Measurements from ENCODE around the gene PTPRB. TPM values are rescaled to one million over a fixed set of nuclear protein-coding genes. Genes with fewer than 3 reads are reported as not detected.

Gene PTPRB
- total RNA-seq, 4 donors from 2014 or later = 2.0 to 15.9 (median 8.0) TPM

DNA sequence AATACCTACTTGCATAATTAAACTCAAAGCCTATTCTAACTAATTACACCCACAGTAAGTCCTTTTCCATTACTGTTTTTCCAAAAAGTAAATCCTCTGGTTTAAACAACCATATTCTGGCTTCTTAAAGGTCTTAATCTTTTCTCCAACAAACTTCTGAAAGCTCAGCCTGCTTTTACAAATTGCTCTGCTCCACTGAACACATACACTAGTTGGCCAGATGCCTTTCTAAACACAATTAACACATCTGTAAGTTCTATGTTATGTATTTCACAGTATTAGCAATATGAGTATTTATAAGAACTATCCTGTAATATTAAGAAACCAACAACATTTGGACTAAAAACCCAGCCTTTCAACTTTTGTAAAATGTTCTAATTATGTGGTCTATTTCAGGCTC, 30.1 kb downstream of the PTPRB start:
- Histone ChIP-seq H3K4me1 (peaks cover 11% of the 10 kb centered on the region), H3K27ac (no peak overlapping the region), H3K4me3 (peak overlapping the region; percentile 62), H3K27me3 (no peaks in the 10 kb centered on the region), H3K36me3 (no peaks in the 10 kb centered on the region), H3K9me3 (no peaks in the 10 kb centered on the region)
- TF ChIP-seq, protein P1, sequence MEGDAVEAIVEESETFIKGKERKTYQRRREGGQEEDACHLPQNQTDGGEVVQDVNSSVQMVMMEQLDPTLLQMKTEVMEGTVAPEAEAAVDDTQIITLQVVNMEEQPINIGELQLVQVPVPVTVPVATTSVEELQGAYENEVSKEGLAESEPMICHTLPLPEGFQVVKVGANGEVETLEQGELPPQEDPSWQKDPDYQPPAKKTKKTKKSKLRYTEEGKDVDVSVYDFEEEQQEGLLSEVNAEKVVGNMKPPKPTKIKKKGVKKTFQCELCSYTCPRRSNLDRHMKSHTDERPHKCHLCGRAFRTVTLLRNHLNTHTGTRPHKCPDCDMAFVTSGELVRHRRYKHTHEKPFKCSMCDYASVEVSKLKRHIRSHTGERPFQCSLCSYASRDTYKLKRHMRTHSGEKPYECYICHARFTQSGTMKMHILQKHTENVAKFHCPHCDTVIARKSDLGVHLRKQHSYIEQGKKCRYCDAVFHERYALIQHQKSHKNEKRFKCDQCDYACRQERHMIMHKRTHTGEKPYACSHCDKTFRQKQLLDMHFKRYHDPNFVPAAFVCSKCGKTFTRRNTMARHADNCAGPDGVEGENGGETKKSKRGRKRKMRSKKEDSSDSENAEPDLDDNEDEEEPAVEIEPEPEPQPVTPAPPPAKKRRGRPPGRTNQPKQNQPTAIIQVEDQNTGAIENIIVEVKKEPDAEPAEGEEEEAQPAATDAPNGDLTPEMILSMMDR (IDR thresholded peaks at IDR 0.05) = no peak
- TF ChIP-seq POLR2A (IDR thresholded peaks at IDR 0.05) = no peak
- no peak for DNase-seq (ENCODE audit: low spot score in 2 of 2)

DNA sequence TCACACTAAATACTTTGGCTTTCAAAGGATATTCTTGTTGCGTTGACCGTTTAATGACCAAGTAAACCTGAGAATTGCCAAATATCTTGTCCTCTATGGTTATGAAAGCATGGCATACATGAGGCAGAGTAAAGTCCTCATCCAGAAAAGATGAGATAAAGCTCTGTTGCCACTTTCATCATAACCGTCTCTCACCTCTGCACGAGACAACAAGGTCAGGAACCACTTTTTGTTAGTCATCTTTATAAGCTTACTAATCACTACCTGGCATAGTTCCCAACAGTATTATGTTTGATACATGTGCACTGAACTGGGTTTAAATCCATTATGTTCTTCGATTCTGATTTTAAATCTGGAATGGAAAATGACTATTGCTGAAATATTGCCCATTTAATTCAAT, 31.3 kb downstream of the PTPRB start:
- H3K4me3 ChIP-seq = peak overlapping the region; percentile 62
- no peaks in the 10 kb centered on the region for H3K27me3 ChIP-seq
- peaks cover 11% of the 10 kb centered on the region for H3K4me1 ChIP-seq
- DNase-seq (ENCODE audit: low spot score in 2 of 2) = no peak
- no peak overlapping the region for H3K27ac ChIP-seq
- H3K36me3 ChIP-seq = no peaks in the 10 kb centered on the region
- 63% methylated on average over 5 of the region's 5 CpGs for WGBS
- TF ChIP-seq EP300 (IDR thresholded peaks at IDR 0.05) (no peak), POLR2A (IDR thresholded peaks at IDR 0.05) (no peak), POLR2AphosphoS5 (IDR thresholded peaks at IDR 0.05) (no peak)
- TF ChIP-seq, protein P1 (IDR thresholded peaks at IDR 0.05) = no peak
- no peaks in the 10 kb centered on the region for H3K9me3 ChIP-seq

DNA sequence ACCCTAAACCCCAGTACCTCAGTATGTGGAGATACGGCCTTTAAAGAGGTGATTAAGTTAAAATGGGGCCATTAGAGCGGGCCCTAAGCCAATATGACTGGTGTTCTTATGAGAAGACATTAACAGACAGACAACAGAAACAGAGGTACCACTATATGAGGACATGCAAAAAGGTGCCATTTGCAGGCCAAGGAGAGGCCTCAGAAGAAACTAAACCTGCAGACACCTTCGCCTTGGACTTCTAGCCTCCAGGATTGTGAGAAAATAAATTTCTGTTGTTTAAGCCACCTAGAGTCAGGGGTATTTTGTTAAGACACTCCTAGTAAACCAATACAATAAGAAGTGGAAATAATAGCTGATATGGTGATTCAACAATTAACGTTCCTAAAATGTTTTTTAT, 32.6 kb downstream of the PTPRB start:
- H3K27me3 ChIP-seq = no peaks in the 10 kb centered on the region
- TF ChIP-seq EP300 (IDR thresholded peaks at IDR 0.05) (no peak), POLR2A (IDR thresholded peaks at IDR 0.05) (no peak), POLR2AphosphoS5 (IDR thresholded peaks at IDR 0.05) (no peak)
- TF ChIP-seq, protein P1 (IDR thresholded peaks at IDR 0.05) = no peak
- DNase-seq (ENCODE audit: low spot score in 2 of 2) = no peak
- no peaks in the 10 kb centered on the region for H3K36me3 ChIP-seq
- 89% methylated on average over 4 of the region's 4 CpGs for WGBS
- H3K4me1 ChIP-seq = peaks cover 5% of the 10 kb centered on the region
- no peak overlapping the region for H3K27ac ChIP-seq
- no peak overlapping the region for H3K4me3 ChIP-seq
- no peaks in the 10 kb centered on the region for H3K9me3 ChIP-seq

DNA sequence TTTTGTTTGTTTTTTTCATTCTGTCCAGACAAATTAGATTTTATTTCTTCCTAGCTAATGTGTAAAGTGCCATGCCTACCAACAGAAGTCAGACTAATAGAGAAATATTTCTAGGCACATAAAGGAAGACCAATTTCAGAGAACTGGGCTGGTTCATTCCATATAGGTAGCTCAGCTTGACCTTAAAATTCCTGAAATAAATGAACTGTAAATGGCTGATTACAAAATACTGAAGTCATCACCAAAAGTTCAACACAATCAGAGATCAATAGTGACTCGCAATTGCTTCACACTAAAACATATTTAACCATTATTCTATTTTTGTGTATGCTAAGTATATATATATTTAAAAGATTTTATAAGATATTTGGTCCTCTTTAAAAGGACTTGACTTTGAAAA, 34.2 kb downstream of the PTPRB start:
- TF ChIP-seq, protein P1 (IDR thresholded peaks at IDR 0.05) = no peak
- no peak for TF ChIP-seq POLR2A (IDR thresholded peaks at IDR 0.05)
- no peak for TF ChIP-seq POLR2AphosphoS5 (IDR thresholded peaks at IDR 0.05)
- no peak for TF ChIP-seq EP300 (IDR thresholded peaks at IDR 0.05)
- H3K4me3 ChIP-seq = no peak overlapping the region
- H3K36me3 ChIP-seq = no peaks in the 10 kb centered on the region
- 89% methylated on average over 1 of the region's 1 CpG for WGBS
- no peaks in the 10 kb centered on the region for H3K27me3 ChIP-seq
- H3K27ac ChIP-seq = no peak overlapping the region
- H3K4me1 ChIP-seq = no peaks in the 10 kb centered on the region
- no peaks in the 10 kb centered on the region for H3K9me3 ChIP-seq
- DNase-seq (ENCODE audit: low spot score in 2 of 2) = no peak

DNA sequence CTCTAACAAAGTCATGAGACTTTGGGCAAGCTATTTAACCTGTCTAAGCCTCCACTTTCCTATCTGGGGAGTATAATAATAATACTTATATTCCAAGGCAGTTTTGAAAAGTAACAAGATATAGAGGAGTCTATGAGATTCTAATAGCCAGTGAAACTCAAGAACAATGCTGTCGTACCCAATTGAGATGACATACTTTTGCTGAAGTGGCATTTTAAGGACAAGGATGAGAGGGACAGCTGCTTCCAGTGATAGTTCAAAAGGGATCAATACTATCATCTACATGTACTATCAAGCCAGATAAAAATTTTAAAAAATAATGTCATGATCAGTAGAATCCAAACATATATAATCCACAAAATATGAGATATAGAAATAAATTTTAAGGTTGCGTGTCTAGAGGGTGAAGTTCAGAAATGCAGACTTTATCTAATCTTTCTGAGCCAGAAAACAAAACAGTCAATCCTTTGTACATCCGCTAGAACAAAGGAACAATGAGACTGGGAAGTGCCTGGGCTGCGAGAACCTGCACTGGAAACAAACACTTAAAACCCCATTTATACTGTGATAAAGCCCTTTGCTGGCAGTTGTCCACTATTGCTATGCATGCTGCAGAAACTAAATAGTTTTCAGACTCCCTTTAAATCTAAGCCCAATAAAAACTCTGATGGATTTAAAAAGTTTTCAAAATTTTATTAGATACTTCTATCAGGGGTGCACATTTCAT, 38.6 kb downstream of the PTPRB start:
- Histone ChIP-seq H3K27ac (no peak overlapping the region), H3K4me3 (no peak overlapping the region), H3K4me1 (no peaks in the 10 kb centered on the region), H3K9me3 (no peaks in the 10 kb centered on the region), H3K36me3 (no peaks in the 10 kb centered on the region), H3K27me3 (no peaks in the 10 kb centered on the region)
- TF ChIP-seq POLR2A (IDR thresholded peaks at IDR 0.05) = no peak
- TF ChIP-seq POLR2AphosphoS5 (IDR thresholded peaks at IDR 0.05) = no peak
- no peak for TF ChIP-seq EP300 (IDR thresholded peaks at IDR 0.05)
- TF ChIP-seq, protein P1 (IDR thresholded peaks at IDR 0.05) = no peak
- no peak for DNase-seq (ENCODE audit: low spot score in 2 of 2)
- WGBS = 64% methylated on average over 4 of the region's 4 CpGs

All from suprapubic skin (tissue), 4 donors.